HG03025 (cell line): Measurements from ENCODE around the gene IL9R.
A peak's percentile ranks its signal among the peaks of the same experiment; 100 is the strongest.
"Not testable (repeated sequence)": the region's sequence is repeated elsewhere in the genome, so short reads cannot be mapped to it uniquely, and the experiment has no call there.

Source experiments
- ATAC-seq: cut with Tn5 transposase; IDR thresholded peaks from one replicate; pipeline ENCODE4 v1.9.1; 2021; ENCODE audit warnings: mild to moderate bottlenecking, moderate library complexity; ENCODE audit not compliant: unreplicated experiment, low FRiP score

The IL9R gene

GRCh38 chrX:155997436-155997835 is at the start of gene IL9R:
IL9R (plus strand) TSS chrX:155997696; CDS start chrX:155997760, 64 bp downstream.
- peak; percentile 81 for ATAC-seq

- no peak for ATAC-seq
Observed at GRCh38 chrX:155949098-155949497, 48.4 kb upstream of the IL9R start.

- no peak for ATAC-seq
Observed at GRCh38 chrX:155951237-155951789, 46.2 kb upstream of the IL9R start.

- ATAC-seq, result no peak
Observed at GRCh38 chrX:155953055-155953454, 44.4 kb upstream of the IL9R start.

GRCh38 chrX:155954793-155955192 is 42.7 kb upstream of the IL9R start:
- no peak for ATAC-seq

GRCh38 chrX:155956099-155956498 is 41.4 kb upstream of the IL9R start:
- no peak for ATAC-seq

- ATAC-seq, result no peak
Observed at GRCh38 chrX:155956649-155957048, 40.8 kb upstream of the IL9R start.

GRCh38 chrX:155957843-155958242 is 39.7 kb upstream of the IL9R start:
- ATAC-seq, result no peak

- no peak for ATAC-seq
Observed at GRCh38 chrX:155959018-155959587, 38.4 kb upstream of the IL9R start.

GRCh38 chrX:155962906-155963305 is 34.6 kb upstream of the IL9R start:
- ATAC-seq, result no peak

- no peak for ATAC-seq
Observed at GRCh38 chrX:155966876-155967275, 30.6 kb upstream of the IL9R start.

GRCh38 chrX:155967653-155968325 is 29.7 kb upstream of the IL9R start:
- ATAC-seq, result no peak

- no peak for ATAC-seq
Observed at GRCh38 chrX:155968326-155968661, 29.2 kb upstream of the IL9R start.

GRCh38 chrX:155968791-155969190 is 28.7 kb upstream of the IL9R start:
- no peak for ATAC-seq

- ATAC-seq, result not testable (repeated sequence)
Observed at GRCh38 chrX:155971658-155972057, 25.8 kb upstream of the IL9R start.

GRCh38 chrX:155972241-155972640 is 25.3 kb upstream of the IL9R start:
- ATAC-seq, result not testable (repeated sequence)

GRCh38 chrX:155983326-155983725 is 14.2 kb upstream of the IL9R start:
- no peak for ATAC-seq

GRCh38 chrX:155985208-155985607 is 12.3 kb upstream of the IL9R start:
- no peak for ATAC-seq

- ATAC-seq, result not testable (repeated sequence)
Observed at GRCh38 chrX:155986995-155987394, 10.5 kb upstream of the IL9R start.

GRCh38 chrX:155988859-155989258 is 8.6 kb upstream of the IL9R start:
- ATAC-seq, result no peak

- no peak for ATAC-seq
Observed at GRCh38 chrX:155993421-155993820, 4.1 kb upstream of the IL9R start.

GRCh38 chrX:155995321-155995875 is 2.1 kb upstream of the IL9R start:
- no peak for ATAC-seq
